Measurements from ENCODE around the gene ZRANB1.

ZRANB1 gene

GRCh38 chr10:124996127-124996853 is 54.4 kb downstream of the ZRANB1 start:
- no peak for DNase-seq

GRCh38 chr10:124996854-124997215 is 54.9 kb downstream of the ZRANB1 start:
- DNase-seq: no peak

DNA sequence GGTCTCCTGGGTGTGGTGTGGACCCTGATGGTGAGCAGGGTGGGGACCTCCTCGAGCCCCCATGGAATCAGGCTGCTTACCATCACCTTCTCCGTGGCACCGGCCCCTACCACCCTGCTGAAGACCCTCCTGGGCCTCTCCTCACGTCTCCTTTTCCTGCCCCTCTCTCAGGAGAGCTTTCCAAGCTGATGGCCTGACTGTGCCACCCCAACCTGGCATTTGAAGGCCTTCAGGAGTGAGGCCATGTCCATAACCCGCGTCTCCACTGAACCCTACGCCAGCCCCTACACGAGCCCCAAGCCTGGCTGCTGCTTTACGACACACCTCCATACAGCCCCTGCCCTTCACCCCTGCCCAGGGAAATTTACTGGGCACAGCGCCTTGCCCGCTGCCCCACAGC is 55.4 kb downstream of the ZRANB1 start:
- DNase-seq: no peak

DNA sequence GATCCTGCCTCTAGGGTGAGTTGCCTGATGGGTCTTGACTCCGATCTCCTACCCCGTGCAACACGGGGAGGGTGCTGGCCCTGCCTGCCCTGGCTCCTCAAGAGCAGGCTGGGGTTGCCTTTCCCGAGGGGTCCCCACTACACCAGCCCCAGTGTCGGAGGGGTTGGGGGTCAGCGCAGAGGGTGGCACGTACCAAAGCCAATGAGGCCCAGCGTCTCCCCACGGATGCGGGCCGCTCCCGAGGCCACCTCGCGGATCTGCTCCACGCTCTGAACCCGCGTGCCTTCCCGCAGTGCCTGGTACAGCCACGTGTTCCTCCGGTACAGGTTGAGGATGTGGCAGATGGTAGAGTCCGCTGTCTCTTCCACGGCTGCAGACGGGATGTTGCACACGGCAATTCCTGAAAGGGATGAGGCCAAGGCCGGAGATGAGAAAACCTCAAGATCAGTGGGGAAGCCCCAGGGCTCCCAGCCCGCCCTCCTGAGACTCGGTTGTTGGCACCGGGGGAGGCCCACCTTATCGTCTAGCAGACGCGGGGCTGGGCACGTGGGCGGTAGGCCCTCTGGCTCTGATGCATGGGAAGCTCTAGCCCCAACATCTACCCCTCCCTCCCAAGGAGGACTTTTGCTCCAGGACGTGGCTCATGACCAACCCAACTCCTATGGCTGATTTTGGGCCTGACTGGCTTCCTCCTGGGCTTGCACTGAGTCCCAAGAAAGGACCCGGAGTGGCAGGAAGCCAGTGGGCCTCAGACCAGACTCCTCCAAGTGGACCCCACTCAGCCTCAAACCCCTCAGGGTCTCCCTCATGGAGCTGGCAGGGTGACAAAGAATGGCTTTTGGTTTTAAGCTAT is 56.1 kb downstream of the ZRANB1 start:
- DNase-seq: no peak

GRCh38 chr10:124998624-124999291 is 56.8 kb downstream of the ZRANB1 start:
- no peak for DNase-seq

DNA sequence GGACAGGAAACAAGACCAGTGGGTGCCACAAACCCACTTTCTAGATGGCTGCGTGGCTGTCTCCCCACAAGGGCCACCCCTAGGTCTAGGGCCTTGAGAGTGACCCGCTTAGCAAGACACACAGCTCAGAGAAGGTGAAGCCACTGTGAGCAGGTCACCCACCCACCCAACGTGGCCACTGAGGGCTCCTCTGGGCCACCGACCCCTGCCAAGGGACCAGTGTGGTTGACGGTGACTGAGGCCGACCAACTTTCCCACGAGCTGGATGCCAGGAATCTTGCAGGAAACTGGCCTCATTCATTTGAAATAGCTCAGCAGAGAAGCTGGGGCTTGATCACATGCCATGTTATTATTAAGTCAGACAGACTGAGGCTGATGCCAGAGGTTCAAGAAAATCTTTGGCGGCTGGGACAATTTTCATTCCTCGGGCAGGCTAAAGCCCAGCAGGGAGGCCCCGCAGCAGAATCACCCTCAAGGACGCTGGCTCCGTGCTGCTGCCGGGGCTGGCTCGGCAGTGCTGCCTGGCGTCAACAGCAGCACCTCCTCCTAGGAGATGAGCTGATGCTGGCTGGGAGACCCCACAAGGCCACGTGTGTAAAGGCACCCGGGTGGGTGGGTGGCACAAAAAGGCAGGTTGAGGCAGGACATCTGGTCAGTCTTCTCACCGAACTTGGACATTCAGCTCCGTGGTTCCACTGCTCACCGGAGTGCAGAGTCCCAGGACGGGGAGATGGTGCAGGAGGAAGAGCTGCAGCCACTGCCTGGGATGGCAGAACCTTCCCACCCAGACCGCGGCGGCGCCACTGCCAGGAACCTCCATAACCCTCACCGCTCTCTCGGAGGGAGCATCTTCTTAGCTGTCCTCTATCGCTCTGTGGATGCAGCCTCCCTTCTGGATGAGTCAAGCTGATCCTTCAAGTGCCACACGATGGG is 57.8 kb downstream of the ZRANB1 start:
- no peak for DNase-seq

DNA sequence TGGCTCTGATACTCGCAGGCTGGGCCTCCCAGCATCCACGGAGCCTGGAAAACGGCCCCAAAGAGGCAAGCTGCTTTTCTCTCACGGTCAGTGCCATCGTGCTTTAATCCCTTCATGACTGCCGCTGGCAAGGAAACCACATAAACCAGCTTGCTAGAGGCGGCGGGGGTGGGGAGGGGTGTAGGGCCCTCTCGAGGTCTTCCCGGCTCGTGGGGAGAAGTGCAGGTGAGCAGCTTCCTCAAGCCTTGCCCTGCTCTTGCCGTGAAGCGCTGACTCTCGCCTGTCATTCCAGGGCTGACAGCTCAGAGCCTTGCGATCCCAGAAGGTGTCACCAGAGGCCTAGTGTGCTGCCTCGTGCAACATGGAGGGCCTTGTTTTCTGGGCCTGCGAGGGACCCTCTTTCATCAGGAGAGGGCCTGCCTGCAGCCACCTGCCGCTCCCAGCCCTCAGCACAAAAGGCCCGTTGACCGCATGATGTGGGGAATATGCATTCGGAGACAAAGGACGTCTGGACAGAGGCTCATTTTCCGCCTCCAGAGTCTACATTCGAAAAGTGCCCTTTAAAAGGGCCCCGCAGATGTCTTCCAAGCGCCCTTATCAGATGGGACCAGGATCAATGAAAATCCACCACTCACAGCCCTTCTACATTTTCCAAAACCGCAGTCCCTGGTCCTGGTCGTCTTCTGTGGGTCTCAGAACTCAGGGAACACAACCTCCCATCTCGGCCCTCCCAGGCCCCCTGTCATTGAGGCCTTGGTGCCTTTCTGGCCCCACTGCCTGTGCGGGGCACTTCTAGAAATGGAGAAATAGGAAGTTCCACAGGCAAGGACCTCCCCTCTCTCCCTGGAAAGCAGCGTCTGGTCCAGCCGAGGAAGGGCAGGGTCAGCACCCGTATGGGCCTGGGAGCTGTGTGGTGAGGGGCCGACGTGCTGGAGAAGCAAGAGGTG is 58.7 kb downstream of the ZRANB1 start:
- no peak for DNase-seq

- DNase-seq: no peak
Measured at GRCh38 chr10:125001313-125002046, 59.6 kb downstream of the ZRANB1 start.

- DNase-seq: no peak
Measured at GRCh38 chr10:125002047-125002422, 60.1 kb downstream of the ZRANB1 start.

DNA sequence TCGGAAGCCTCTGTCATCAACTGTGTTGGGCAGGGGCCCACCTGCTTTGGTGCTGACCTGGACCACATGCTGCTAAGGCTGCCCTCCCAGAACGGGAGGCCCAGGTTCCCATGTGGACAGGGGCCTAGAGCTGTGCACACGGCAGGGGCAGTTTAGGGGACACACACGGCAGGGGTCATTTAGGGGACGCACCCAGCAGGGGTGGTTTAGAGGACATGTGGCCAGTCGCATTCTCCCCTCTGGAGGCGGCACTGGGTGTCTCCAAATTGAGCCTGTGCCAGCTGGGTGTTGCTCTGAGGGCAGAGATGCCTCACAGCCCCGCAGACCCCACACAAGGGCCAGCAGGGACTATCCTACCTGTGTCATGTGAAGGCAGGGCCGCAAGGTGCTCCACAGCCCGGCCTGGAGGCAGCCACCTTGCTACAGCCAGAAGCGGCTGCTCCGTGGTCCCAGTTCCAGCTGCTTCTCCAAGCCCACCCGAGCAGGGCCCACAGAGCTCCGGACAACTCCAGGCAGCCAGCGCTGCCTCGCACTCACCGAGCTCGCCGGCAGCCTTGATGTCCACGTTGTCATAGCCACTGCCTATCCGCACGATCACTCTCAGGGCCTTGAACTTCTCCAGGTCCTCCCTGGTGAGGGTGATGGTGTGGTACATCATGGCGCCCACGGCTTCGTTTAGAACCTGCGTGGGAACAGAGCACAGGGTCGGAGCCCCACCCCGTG is 60.7 kb downstream of the ZRANB1 start:
- no peak for DNase-seq

DNA sequence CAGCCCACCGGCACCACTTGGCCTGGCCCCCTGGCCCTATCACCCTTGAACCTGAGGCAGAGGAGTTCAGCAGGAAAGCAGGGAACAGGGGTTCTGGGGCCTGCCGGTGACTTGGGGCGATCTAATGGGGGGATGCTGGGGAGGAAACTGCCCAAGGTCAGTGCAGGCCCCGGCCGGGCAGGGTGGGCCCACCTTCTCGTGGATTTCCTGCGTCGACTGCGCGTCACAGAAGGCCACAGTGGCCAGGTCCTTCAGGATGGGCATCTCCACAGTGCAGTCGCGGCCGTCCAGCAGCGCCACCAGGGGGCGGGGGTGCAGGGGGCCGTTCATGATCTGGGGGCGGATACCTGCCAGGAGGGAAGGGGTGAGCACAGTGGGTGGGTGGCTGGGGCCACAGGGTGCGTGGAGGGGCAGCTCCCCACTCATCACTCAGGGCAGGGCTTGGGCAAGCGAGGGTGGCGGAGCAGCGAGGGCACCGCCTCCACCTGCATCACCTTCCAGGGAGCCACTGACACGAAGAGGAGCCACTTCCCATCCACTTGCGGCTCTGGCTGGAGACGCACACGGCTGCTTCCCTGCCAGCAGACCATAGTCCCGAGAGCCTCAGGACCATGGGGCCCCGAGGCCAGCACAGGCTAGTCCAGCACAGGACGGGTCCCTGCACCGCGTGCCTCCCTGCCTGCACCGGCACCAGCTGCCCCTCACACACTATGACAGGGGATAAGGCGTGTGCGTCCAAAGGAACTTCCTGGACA is 61.4 kb downstream of the ZRANB1 start:
- DNase-seq: peak; percentile 5

DNA sequence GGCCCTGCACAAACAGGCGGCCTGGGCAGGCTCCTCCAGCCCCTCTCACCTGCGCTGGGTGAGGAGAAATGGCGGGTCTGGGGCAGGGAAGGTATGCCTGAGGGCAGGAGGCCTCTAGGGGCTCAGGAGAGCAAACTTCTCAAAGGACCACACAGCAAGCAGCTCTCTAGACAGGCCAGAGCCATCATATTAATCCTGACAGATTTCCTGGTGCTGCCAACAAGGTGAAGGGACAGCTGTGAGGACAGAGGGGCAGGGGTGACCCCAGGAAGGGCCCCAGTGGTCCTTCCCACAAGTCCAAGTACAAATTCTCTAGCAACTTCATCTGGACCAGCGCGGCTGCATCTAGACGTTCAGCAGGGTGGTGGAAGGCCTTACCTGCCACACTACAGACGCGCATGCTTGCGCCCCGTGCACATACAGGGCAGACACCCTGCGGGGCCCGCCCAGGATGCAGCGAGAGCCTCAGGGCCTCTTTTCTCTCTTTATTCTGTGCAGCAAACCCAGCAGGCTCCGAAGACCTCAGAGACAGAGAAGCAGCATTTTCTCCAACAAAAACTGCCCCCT is 62.1 kb downstream of the ZRANB1 start:
- DNase-seq: no peak

- DNase-seq: no peak
Measured at GRCh38 chr10:125004571-125005311, 62.8 kb downstream of the ZRANB1 start.

DNA sequence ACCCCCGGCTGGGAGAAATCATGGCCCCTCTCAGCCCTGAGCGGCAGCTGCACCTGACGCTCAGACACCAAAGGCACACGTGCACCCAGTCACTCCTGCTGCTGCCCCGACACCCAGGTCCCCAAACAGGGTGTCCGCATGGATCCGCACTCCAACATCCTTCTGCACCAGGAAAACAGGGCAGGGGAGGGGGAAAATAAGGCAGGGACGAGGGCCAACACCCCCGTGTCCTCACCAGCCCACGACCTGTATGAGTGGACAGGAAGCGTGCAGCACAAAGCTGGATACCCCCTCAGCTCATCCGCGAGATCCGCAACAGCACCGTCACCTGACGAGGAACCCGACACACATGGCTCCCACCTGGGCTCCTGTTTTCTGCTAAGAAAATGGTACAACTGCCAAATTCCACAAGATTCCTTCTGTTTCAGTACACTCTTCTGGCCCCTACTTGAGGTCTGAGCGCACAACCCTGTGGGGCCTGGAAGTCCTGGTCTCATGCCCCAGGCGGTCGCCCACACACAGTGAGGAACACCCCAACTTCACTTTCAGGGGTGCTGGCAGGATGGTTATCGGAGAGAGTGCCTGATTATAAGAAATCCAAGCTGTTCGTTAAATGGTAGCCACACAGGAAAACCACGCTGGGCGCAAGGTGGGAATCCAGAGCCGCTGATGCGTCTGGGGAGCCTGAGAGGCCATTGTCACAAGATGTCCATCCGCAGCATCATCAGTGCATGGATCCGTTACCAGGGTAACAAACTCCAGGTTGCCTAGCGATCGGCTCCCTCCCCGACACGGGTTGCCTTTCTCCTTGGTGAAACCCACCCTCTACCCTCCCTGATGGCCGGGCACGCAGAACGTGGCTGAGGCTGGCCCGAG is 63.6 kb downstream of the ZRANB1 start:
- DNase-seq: no peak

- DNase-seq: no peak
Measured at GRCh38 chr10:125006188-125006680, 64.3 kb downstream of the ZRANB1 start.

- no peak for DNase-seq
Measured at GRCh38 chr10:125006921-125007426, 65.1 kb downstream of the ZRANB1 start.

DNA sequence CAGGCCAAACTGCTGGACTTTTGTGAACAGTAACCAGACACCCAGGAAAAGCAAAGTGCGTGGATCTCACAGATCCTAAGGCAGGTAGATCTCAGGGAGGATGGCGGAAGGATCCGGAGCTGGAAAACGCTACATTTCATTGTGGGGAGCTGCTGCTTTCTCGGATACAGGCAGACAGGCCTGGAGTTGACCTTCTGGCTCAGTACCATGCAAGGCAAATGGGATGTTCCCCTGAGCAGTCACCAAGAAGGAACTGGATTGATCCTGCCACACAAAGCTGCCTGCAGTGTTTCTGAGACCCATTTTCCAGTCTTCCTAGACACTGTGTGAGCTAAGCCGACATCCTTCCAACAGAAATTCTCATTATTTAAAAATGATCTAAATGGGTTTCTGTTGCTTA is 65.5 kb downstream of the ZRANB1 start:
- no peak for DNase-seq
